ENCODE results near the gene DAGLB. TPM values are rescaled to one million over a fixed set of nuclear protein-coding genes. Genes with fewer than 3 reads are reported as not detected.

DAGLB gene
- total RNA-seq, 4 donors from 2014 or later, result 12.6 to 25.8 (median 18.0) TPM

- H3K27me3 ChIP-seq, result no peaks in the 10 kb centered on the region
- 85 to 90% methylated on average over 15 of the region's 15 CpGs for WGBS, 2 donors
- H3K27ac ChIP-seq, result no peak overlapping the region
- H3K36me3 ChIP-seq, result peaks cover 3 to 96% (median 12%) of the 10 kb centered on the region in 3 donors
- no peak for DNase-seq (ENCODE audit: low spot score in 2 of 2)
- no peak overlapping the region for H3K4me3 ChIP-seq
- TF ChIP-seq EP300 (IDR thresholded peaks at IDR 0.05) (no peak), POLR2A (IDR thresholded peaks at IDR 0.05) (no peak)
- TF ChIP-seq, protein P1, sequence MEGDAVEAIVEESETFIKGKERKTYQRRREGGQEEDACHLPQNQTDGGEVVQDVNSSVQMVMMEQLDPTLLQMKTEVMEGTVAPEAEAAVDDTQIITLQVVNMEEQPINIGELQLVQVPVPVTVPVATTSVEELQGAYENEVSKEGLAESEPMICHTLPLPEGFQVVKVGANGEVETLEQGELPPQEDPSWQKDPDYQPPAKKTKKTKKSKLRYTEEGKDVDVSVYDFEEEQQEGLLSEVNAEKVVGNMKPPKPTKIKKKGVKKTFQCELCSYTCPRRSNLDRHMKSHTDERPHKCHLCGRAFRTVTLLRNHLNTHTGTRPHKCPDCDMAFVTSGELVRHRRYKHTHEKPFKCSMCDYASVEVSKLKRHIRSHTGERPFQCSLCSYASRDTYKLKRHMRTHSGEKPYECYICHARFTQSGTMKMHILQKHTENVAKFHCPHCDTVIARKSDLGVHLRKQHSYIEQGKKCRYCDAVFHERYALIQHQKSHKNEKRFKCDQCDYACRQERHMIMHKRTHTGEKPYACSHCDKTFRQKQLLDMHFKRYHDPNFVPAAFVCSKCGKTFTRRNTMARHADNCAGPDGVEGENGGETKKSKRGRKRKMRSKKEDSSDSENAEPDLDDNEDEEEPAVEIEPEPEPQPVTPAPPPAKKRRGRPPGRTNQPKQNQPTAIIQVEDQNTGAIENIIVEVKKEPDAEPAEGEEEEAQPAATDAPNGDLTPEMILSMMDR (IDR thresholded peaks at IDR 0.05), result no peak
- peaks cover 0 to 5% (median 2%) of the 10 kb centered on the region in 4 donors for H3K4me1 ChIP-seq
- H3K9me3 ChIP-seq, result no peaks in the 10 kb centered on the region
Measured at GRCh38 chr7:6425948-6426347, 21.8 kb downstream of the DAGLB start.

- TF ChIP-seq POLR2A (IDR thresholded peaks at IDR 0.05), result no peak
- TF ChIP-seq, protein P1 (IDR thresholded peaks at IDR 0.05), result no peak
- TF ChIP-seq EP300 (IDR thresholded peaks at IDR 0.05), result no peak
- peaks cover 0 to 5% (median 2%) of the 10 kb centered on the region in 4 donors for H3K4me1 ChIP-seq
- H3K36me3 ChIP-seq, result peaks cover 3 to 96% (median 17%) of the 10 kb centered on the region in 3 donors
- H3K4me3 ChIP-seq, result no peak overlapping the region
- peak overlapping the region in 2 of 4 donors; percentile 58 to 77 for H3K27ac ChIP-seq
- WGBS, 2 donors, result 66 to 80% methylated on average over 18 of the region's 18 CpGs
- no peaks in the 10 kb centered on the region for H3K9me3 ChIP-seq
- peak in 1 of 2 donors; percentile 27 for DNase-seq (ENCODE audit: low spot score in 2 of 2)
- no peaks in the 10 kb centered on the region for H3K27me3 ChIP-seq
Measured at GRCh38 chr7:6423942-6424701, 23.6 kb downstream of the DAGLB start.

DNA sequence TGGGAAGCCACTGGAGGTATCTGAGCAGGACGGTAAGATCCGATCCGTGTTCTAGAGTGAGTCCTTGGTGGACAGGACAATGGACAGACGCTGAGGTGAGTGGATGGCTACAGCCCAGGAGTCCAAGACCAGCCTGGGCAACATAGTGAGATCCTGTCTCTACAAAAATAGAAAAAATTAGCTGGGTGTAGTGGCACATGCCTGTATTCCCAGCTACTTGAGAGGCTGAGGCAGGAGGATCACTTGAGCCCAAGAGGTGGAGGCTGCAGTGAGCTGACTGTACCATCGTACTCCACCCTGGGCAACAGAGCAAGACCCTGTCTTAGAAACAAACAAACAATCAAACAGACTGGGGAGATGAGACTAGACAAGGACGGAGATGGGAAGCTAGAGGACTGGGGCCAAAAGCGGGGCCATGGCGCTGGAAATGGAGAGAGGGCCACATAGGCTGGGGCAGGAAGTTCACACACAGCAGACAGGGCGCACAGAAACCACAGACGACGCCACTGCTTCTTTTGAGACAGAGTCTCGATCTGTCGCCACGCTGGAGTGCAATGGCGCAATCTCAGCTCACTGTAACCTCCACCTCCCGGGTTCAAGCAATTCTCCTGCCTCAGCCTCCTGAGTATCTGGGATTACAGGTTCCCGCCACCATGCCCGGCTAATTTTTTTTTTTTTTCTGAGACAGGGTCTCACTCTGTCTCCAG lies 24.7 kb downstream of the DAGLB start:
- 85 to 90% methylated on average over 18 of the region's 18 CpGs for WGBS, 2 donors
- H3K27me3 ChIP-seq, result no peaks in the 10 kb centered on the region
- no peaks in the 10 kb centered on the region for H3K9me3 ChIP-seq
- no peak for DNase-seq (ENCODE audit: low spot score in 2 of 2)
- H3K27ac ChIP-seq, result peak overlapping the region in 1 of 4 donors; percentile 43
- H3K4me1 ChIP-seq, result peaks cover 0 to 5% (median 2%) of the 10 kb centered on the region in 4 donors
- H3K36me3 ChIP-seq, result peaks cover 3 to 92% (median 17%) of the 10 kb centered on the region in 3 donors
- no peak for TF ChIP-seq EP300 (IDR thresholded peaks at IDR 0.05)
- no peak for TF ChIP-seq POLR2A (IDR thresholded peaks at IDR 0.05)
- TF ChIP-seq, protein P1 (IDR thresholded peaks at IDR 0.05), result no peak
- no peak overlapping the region for H3K4me3 ChIP-seq

GRCh38 chr7:6422095-6422494 lies 25.7 kb downstream of the DAGLB start:
- no peak for DNase-seq (ENCODE audit: low spot score in 2 of 2)
- 90 to 96% methylated on average over 16 of the region's 16 CpGs for WGBS, 2 donors
- Histone ChIP-seq H3K4me1 (peaks cover 0 to 5% (median 2%) of the 10 kb centered on the region in 4 donors), H3K9me3 (no peaks in the 10 kb centered on the region), H3K4me3 (no peak overlapping the region), H3K27me3 (no peaks in the 10 kb centered on the region), H3K36me3 (peaks cover 3 to 92% (median 17%) of the 10 kb centered on the region in 3 donors), H3K27ac (no peak overlapping the region)
- TF ChIP-seq POLR2A (IDR thresholded peaks at IDR 0.05), result no peak
- TF ChIP-seq, protein P1 (IDR thresholded peaks at IDR 0.05), result no peak
- TF ChIP-seq EP300 (IDR thresholded peaks at IDR 0.05), result no peak

DNA sequence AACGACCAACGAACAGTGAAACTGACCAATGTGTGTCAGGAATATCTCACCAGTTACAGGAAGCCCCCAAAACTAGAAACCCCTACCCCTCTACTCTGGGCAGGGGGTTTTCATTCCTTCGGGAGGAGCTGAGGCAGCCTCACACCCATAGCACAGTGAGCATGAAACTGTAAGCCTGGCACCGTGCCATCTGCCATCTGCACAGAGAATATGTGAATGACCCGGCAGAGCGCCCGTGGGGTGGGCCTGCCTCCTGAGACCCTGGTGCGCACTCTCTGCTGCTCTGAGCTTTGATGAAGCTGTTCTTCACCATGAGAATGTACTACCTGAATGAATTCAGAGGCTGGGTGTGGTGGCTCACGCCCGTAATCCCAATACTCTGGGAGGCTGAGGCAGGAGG lies 27.1 kb downstream of the DAGLB start:
- 89 to 95% methylated on average over 10 of the region's 10 CpGs for WGBS, 2 donors
- Histone ChIP-seq H3K27ac (no peak overlapping the region), H3K4me3 (no peak overlapping the region), H3K4me1 (peaks cover 0 to 5% (median 2%) of the 10 kb centered on the region in 4 donors), H3K36me3 (peaks cover 3 to 92% (median 20%) of the 10 kb centered on the region in 3 donors), H3K27me3 (no peaks in the 10 kb centered on the region), H3K9me3 (no peaks in the 10 kb centered on the region)
- TF ChIP-seq POLR2A (IDR thresholded peaks at IDR 0.05), result no peak
- TF ChIP-seq, protein P1 (IDR thresholded peaks at IDR 0.05), result no peak
- no peak for TF ChIP-seq EP300 (IDR thresholded peaks at IDR 0.05)
- no peak for DNase-seq (ENCODE audit: low spot score in 2 of 2)

Data from tibial nerve (tissue), 4 donors.